Colon (tissue), 2 donors: ENCODE data around the gene FHIT.
"Not testable (repeated sequence)": the region's sequence is repeated elsewhere in the genome, so short reads cannot be mapped to it uniquely, and the experiment has no call there.

ENCODE experiments used
- FAIRE-seq: peaks from 2 replicates; lab custom pipeline; 2012; peaks lifted over from hg19 to GRCh38; lab: Jason Lieb, UNC
- donor health status: control.
- donor health status: control.

The FHIT gene

GRCh38 chr3:60919296-60919695 is 332.0 kb downstream of the FHIT start:
- FAIRE-seq = no peak

DNA sequence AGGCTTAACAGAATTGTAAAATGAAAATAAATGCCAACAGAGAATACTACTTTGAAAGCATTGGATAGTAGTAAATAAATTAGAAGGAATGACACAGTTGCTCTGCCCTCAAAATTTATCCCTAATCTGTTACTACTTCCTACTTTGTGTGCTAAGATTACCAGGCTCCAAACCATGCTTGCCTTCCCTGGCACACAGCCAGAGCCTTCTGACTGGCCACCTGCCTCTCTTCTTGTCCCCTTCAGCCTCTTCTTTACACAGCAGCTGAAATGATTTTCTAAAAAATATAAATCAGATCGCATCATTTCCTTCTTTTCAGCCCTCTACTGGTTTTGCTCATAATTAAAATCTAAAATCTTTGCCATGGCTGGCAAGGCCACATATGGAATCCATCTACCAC is 334.1 kb downstream of the FHIT start:
- no peak for FAIRE-seq

DNA sequence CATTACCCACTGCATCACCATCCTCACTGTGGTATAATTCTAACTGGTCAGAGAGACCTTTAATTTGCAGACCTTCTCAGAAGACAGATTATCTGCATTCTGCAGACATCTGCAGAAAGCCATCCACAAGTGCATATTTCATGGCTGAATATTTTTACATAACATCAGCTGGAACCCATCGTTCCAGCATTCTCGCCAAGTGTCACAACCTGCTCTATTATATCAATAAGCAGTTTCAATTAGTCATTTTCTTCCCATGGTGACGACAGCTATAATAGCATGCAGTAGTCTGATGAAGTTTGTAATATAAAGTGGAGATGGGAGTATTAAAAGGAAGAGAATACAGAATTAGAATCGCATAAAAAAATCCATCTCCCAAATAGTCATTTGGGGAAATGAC is 334.7 kb downstream of the FHIT start:
- no peak for FAIRE-seq

DNA sequence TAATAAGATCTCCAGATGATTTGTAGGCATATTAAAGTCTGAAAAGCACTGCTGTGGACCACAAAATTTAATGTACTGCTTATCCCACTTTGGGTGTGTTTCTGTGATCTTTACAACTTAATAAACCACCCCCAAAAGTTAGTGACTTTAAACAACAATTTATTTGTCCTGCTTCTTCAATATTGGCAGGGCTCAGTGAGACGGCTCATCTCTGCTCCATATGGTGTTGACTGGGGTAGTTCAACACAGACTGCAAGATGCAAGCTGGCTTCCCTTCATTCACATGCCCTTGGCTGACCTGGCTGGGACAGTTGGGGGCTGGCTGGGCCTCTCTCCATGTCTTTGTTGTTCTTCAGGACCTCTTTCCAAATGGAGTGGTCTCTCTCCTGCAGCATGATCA is 337.8 kb downstream of the FHIT start:
- FAIRE-seq = no peak

- no peak for FAIRE-seq
Measured at GRCh38 chr3:60912876-60913275, 338.4 kb downstream of the FHIT start.

GRCh38 chr3:60912142-60912541 is 339.1 kb downstream of the FHIT start:
- no peak for FAIRE-seq

GRCh38 chr3:60909526-60909925 is 341.7 kb downstream of the FHIT start:
- FAIRE-seq = no peak

DNA sequence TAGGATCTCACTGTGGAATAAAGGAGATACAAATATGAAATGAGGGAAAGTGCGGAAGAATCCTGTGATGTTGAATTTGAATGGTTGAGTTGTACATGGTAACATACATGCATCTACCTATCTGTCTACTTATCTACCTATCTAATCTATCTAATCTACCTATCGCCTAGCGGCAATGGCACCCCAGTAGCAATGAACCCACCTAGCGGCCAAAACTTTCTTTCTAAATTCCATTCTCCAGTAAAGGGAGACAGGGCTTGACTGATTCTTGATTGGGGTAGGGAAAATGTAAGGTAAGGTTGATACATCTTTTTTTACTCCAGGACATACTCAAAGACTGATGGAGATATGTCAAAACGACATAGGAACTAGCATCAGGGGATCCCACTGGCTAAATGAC is 345.0 kb downstream of the FHIT start:
- no peak for FAIRE-seq

DNA sequence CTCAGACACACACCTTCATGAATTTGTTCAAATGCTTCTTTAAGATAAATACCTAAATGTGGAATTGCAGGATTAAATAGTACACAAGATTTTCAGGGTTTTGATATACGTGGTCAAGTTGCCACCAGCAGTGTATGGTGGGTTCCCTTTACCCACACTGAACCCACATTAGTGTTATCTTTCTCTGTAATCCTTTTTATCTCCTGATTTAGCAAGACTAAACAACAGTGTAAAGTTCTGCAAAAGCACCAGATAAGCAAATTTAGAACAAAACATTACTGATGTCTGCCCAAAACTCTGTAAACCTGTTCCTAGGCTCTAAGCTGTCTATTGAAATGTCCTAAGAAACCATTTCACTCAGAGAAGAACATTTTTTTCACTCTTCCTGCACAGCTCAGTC is 352.9 kb downstream of the FHIT start:
- FAIRE-seq = no peak

GRCh38 chr3:60893946-60894345 is 357.3 kb downstream of the FHIT start:
- no peak for FAIRE-seq

DNA sequence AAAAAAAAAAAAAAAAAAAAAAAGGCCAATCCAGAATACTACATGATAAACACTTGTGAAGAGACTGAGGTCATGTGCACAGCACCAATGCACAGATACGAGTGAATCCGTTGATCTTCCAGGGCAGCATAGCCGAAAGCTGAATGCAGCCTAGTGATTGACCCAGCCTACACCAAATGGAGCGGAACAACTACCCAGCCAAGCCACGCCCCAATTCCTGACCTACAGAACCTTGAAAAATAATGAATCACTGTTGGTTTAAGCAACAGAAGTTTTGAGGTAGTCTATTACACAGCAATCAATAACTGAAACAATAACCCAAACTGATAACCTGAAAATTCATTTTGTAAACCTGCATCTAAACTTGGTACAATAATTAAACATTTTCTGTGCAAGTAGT is 361.0 kb downstream of the FHIT start:
- FAIRE-seq = no peak

DNA sequence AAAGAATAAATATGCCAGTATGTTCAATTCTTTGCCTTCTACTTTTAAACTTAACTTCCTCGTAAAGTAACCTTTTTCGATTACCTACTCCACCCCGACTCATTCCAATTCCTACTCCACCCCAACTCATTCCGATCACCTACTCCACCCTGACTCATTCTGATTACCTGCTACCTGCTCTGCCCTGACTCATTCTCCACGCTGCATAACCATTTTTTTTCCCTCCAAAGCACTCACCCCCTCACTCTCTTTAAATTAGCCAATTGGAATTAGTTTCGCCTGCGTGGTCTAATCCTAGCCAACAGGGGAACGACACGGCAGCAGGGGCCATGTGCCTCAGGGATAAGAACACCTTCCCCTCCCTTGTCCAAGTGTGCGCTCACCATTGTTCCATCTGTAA is 362.3 kb downstream of the FHIT start:
- not testable (repeated sequence) for FAIRE-seq

GRCh38 chr3:60887574-60887973 is 363.7 kb downstream of the FHIT start:
- FAIRE-seq = no peak

DNA sequence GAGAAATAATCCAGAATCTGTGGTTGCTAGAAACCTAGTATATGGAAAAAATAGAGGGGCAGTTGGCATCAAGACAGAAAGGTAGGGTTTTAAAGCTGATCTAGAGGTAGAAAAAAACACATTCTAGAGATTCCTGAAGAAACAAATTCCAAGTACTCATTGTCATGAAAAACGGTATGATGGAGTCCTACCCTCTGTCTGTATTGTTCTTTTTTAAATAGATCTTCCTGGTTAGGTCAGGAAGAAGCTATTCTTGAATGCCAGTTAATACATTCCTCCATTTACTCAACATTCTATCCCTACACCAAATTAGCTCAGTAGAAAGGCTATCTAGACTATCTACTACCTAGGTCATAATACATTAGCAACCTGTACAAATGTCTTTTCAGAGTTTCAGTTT is 364.7 kb downstream of the FHIT start:
- FAIRE-seq = no peak

DNA sequence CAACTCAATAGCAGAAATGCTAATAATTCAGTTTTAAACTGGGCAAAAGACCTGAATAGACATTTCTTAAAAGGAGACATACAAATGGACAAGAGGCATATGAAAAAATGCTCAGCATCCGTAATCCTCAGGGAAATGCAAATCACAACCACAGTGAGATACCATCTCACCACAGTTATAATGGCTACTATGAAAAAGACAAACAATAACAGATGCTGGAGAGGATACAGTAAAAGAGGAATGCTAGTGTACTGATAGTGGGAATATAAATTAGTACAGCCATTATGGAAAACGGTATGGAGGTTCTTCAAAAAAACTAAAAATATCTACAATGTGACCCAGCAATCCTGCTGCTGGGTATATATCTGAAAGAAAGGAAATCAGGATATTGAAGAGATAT is 367.2 kb downstream of the FHIT start:
- FAIRE-seq = no peak

GRCh38 chr3:60877188-60877587 is 374.1 kb downstream of the FHIT start:
- no peak for FAIRE-seq

- no peak for FAIRE-seq
Measured at GRCh38 chr3:60870396-60870795, 380.9 kb downstream of the FHIT start.

- no peak for FAIRE-seq
Measured at GRCh38 chr3:60867200-60867599, 384.1 kb downstream of the FHIT start.

DNA sequence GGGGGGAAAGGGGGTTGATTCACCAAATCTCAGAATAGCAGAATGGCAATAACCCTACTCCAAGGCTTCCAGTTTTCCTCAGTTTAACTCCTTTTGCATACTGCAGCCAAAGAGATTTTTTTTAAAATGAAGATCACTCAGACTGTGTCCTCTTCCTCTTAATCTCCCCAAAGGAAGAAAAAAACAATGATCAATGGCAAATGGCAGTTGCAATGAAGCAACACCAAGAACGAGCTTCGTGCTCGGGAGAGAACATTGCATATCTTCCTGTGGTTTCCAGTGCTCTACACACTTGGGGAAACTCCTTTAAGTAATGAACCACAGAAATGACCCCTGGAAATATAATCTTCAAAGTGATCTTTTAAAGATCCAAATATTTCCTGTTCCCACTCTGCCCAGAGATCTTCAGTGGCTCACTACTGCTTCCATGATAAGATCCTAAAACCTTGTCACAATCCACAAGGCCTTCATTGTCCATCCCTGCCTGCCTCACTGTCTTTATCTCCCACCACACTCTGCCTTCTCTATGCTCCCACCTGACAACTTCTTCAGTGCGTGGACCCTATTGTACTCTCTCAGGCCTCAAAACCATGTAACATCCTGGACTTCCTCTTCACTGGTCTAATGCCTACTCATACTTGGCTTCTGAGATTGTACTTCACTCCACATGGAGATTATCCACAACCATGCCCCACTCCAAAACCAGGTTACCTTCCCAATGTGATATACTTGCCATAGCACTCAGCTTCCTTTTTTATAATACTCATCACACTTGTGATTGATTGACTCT is 394.8 kb downstream of the FHIT start:
- no peak for FAIRE-seq

- no peak for FAIRE-seq
Measured at GRCh38 chr3:60855250-60855649, 396.0 kb downstream of the FHIT start.

DNA sequence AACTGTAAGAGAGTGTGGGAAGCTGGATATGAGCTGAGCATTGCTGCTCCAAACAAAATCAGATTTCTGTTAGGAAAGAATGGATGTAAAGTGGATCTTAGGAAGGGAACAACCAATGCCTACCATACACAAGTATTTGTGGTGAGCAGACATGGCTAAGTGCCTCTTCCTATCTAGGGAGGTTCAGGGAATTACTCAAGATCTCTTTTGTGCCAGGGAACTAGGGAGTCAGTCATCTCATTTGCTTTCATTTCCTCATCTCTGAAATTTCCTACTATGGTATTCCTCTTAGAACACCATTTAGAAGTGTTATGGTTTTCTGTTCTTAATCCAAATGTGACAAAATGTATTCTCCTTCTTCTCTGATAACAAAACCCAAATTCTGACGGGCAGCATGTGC is 396.5 kb downstream of the FHIT start:
- no peak for FAIRE-seq

- no peak for FAIRE-seq
Measured at GRCh38 chr3:60847791-60848190, 403.5 kb downstream of the FHIT start.

GRCh38 chr3:60844256-60844655 is 407.0 kb downstream of the FHIT start:
- FAIRE-seq = no peak

- FAIRE-seq = no peak
Measured at GRCh38 chr3:60841355-60841754, 409.9 kb downstream of the FHIT start.

- no peak for FAIRE-seq
Measured at GRCh38 chr3:60839246-60839645, 412.0 kb downstream of the FHIT start.
